Colonic mucosa (tissue), 4 donors: ENCODE data around the gene CC2D1A. TPM values are rescaled to one million over a fixed set of nuclear protein-coding genes. Genes with fewer than 3 reads are reported as not detected.
A peak's percentile ranks its signal among the peaks of the same experiment; 100 is the strongest.
"Not testable (repeated sequence)": the region's sequence is repeated elsewhere in the genome, so short reads cannot be mapped to it uniquely, and the experiment has no call there.

ENCODE experiments used
- DNase-seq: peaks from one replicate; pipeline ENCODE4 v3.0.0-alpha.2; 2020
- H3K27ac ChIP-seq: fragments of 200-600 bp; one replicate; pipeline ENCODE4 v1.8.0; 2021
- H3K27me3 ChIP-seq: fragments of 200-600 bp; one replicate; pipeline ENCODE4 v1.8.0; 2021
- H3K36me3 ChIP-seq: fragments of 200-600 bp; one replicate; pipeline ENCODE4 v1.8.0; 2021
- H3K4me1 ChIP-seq: fragments of 200-600 bp; one replicate; pipeline ENCODE4 v1.8.0; 2021; ENCODE audit warnings: mild to moderate bottlenecking
- H3K4me3 ChIP-seq: fragments of 200-600 bp; one replicate; pipeline ENCODE4 v1.8.0; 2021
- H3K9ac ChIP-seq, 2 donors: one replicate each; pipeline ENCODE4 v1.7.0; 2013; ENCODE audit warnings: control low read depth in 2 of 2, low read depth in 2 of 2, low read length in 2 of 2
- H3K9me3 ChIP-seq: fragments of 200-600 bp; one replicate; pipeline ENCODE4 v1.8.0; 2021
- intact Hi-C: fragments of 100-400 bp; cut with DNase I; formaldehyde crosslinking; loops from one replicate; pipeline ENCODE4 v1.14.1; 2022
- total RNA-seq, 2 donors: library from RNA; stranded (reverse); fragmentation: NEBNext Ultra II Directional in 1 of 2; extraction: Animal tissue kit (Norgen Biotek cat#: 25700) in 1 of 2; gene quantifications; one replicate each; pipeline ENCODE4 v1.2.1, GENCODE V29; 2021
- TF ChIP-seq, protein P1 (sequence below): fragments of 200-600 bp; IDR thresholded peaks from one replicate; pipeline ENCODE4 v1.8.0; 2022; ENCODE audit warnings: antibody characterized with exemption, mild to moderate bottlenecking
- donor health status: healthy.
- donor health status: DM: no; HTN: no; CAD: no.
- donor health status: DM: no; HTN: no; CAD: no.

CC2D1A gene
- total RNA-seq, 2 donors from 2014 or later = 81.0 to 123 TPM

DNA sequence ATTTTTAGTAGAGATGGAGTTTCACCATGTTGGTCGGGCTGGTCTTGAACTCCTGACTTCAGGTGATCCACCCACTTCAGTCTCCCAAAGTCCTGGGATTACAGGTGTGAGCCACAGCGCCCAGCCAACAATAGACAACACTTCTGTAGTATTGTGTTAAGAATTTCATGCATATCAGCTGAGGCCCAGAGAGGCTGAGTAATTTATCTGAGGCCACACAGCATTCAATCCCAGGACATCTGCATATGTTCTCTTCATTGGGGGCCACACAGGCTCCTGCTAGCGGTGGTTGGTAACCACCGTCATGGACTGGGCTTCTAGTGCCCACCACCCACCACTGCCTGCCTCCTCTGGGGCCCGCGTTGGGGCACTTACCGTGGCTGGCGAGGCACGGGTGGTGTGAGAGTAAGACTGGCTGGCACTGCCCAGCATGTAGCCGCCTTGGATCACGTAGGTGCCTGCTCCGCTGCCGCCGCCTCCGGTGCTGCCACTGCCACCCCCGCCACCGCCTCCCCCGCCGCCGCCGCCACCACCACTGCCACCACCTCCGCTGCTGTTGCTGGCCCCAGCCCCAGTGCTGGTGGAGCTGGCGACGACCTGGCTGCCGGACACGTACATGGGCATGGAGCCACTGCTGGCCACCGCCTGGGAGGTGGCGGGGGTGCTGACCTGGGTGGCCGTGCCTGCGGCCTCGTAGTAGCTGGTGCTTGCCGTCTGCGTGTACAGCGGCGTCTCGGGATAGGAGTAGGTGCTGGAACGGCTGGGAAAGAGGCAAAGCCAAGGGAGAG, 66.6 kb downstream of the CC2D1A start:
- no peak for DNase-seq
- intact Hi-C loops = no loop called here

DNA sequence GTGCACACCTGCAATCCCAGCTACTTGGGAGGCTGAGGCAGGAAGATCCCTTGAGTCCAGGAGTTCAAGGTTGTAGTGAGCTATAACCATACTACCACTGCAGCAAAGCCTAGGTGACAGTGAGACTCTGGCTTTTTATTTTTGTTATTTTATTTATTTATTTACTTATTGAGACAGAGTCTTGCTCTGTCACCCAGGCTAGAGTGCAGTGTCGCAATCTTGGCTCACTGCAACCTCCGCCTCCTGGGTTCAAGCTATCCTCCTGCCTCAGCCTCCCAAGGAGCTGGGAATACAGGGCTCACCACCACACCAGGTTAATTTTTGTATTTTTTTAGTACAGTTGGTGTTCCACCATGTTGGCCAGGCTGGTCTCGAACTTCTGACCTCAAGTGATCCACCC, 67.5 kb downstream of the CC2D1A start:
- peaks cover 13% of the 10 kb centered on the region for H3K36me3 ChIP-seq
- not testable (repeated sequence) for H3K9me3 ChIP-seq, H3K9ac ChIP-seq

More for the DNA sequence above, 66.6 kb downstream of the CC2D1A start:
- peaks cover 16% of the 10 kb centered on the region for H3K36me3 ChIP-seq
- H3K4me3 ChIP-seq = no peak overlapping the region
- no peak overlapping the region for H3K27ac ChIP-seq
- H3K9me3 ChIP-seq = no peaks in the 10 kb centered on the region
- TF ChIP-seq, protein P1, sequence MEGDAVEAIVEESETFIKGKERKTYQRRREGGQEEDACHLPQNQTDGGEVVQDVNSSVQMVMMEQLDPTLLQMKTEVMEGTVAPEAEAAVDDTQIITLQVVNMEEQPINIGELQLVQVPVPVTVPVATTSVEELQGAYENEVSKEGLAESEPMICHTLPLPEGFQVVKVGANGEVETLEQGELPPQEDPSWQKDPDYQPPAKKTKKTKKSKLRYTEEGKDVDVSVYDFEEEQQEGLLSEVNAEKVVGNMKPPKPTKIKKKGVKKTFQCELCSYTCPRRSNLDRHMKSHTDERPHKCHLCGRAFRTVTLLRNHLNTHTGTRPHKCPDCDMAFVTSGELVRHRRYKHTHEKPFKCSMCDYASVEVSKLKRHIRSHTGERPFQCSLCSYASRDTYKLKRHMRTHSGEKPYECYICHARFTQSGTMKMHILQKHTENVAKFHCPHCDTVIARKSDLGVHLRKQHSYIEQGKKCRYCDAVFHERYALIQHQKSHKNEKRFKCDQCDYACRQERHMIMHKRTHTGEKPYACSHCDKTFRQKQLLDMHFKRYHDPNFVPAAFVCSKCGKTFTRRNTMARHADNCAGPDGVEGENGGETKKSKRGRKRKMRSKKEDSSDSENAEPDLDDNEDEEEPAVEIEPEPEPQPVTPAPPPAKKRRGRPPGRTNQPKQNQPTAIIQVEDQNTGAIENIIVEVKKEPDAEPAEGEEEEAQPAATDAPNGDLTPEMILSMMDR = no peak
- H3K27me3 ChIP-seq = no peaks in the 10 kb centered on the region
- H3K9ac ChIP-seq = no peak overlapping the region
- H3K4me1 ChIP-seq = no peaks in the 10 kb centered on the region

GRCh38 chr19:13974073-13974472, 68.1 kb downstream of the CC2D1A start:
- Histone ChIP-seq H3K36me3 (peaks cover 7% of the 10 kb centered on the region), H3K9ac (no peak overlapping the region), H3K4me1 (peaks cover 2% of the 10 kb centered on the region), H3K27me3 (no peaks in the 10 kb centered on the region), H3K9me3 (no peaks in the 10 kb centered on the region), H3K4me3 (no peak overlapping the region), H3K27ac (no peak overlapping the region)
- intact Hi-C loops = no loop called here
- TF ChIP-seq, protein P1 = no peak
- DNase-seq = no peak

More for the DNA sequence above, 67.5 kb downstream of the CC2D1A start:
- DNase-seq, H3K4me1 ChIP-seq, intact Hi-C loops, H3K27me3 ChIP-seq, H3K27ac ChIP-seq, H3K4me3 ChIP-seq: not testable (repeated sequence)

DNA sequence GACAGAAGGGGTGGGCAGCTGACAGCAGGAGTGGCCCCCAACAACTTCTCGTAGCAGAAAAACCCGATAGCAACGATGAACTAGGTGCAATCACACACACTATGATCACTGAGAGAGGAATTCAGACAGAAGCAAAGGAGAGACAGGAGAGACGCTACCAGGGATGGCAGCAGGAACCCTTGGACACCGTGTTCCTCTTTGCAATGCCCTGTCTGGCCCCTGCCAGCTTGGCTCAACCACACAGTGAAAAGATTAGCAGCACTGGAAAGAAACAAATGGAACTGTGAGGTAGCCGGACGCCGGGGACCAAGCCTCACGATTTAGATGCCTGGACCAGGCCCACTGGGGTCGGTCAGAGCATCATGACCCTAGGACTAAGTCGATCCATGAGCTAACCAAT, 69.9 kb downstream of the CC2D1A start:
- Histone ChIP-seq H3K36me3 (peaks cover 3% of the 10 kb centered on the region), H3K27me3 (no peaks in the 10 kb centered on the region), H3K9ac (no peak overlapping the region), H3K27ac (no peak overlapping the region), H3K4me3 (no peak overlapping the region), H3K4me1 (peaks cover 7% of the 10 kb centered on the region), H3K9me3 (no peaks in the 10 kb centered on the region)
- no peak for DNase-seq
- intact Hi-C loops = no loop called here
- TF ChIP-seq, protein P1 = no peak

DNA sequence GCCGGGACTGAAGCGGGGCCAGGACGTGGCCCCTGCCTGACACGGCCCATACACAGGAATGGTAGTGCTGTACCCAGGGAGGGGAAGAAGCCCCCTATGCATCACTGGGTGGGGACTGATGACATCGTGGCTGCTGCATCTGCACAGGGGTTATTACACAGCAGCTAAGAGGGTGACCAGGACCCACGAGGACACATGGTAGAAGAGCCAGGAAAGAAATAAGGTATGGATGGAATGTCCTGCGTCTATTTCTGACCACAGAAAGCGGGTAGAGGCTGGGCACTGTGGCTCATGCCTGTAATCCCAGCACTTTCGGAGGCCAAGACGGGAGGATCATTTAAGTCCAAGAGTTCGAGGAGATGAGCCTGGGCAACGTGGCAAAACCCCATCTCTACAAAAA, 70.4 kb downstream of the CC2D1A start:
- H3K4me1 ChIP-seq = peaks cover 7% of the 10 kb centered on the region
- intact Hi-C loops = no loop called here
- peaks cover 3% of the 10 kb centered on the region for H3K36me3 ChIP-seq
- no peaks in the 10 kb centered on the region for H3K9me3 ChIP-seq
- no peak for DNase-seq
- TF ChIP-seq, protein P1 = no peak
- H3K9ac ChIP-seq = no peak overlapping the region
- no peaks in the 10 kb centered on the region for H3K27me3 ChIP-seq
- H3K4me3 ChIP-seq = no peak overlapping the region
- H3K27ac ChIP-seq = no peak overlapping the region

GRCh38 chr19:13977803-13978202, 71.8 kb downstream of the CC2D1A start:
- no peak overlapping the region for H3K4me3 ChIP-seq
- H3K27me3 ChIP-seq = no peaks in the 10 kb centered on the region
- no peak overlapping the region for H3K9ac ChIP-seq
- H3K9me3 ChIP-seq = no peaks in the 10 kb centered on the region
- TF ChIP-seq, protein P1 = no peak
- intact Hi-C loops = no loop called here
- no peaks in the 10 kb centered on the region for H3K36me3 ChIP-seq
- peaks cover 7% of the 10 kb centered on the region for H3K4me1 ChIP-seq
- DNase-seq = no peak
- H3K27ac ChIP-seq = peak overlapping the region; percentile 17
